Inflammatory macrophage treated with lipopolysaccharide for 4 hours (primary cell): Measurements from ENCODE around the gene MIPOL1.

Experiments
- DNase-seq: peaks from one replicate; pipeline ENCODE4 v3.0.0-alpha.2; 2020

Gene MIPOL1

DNA sequence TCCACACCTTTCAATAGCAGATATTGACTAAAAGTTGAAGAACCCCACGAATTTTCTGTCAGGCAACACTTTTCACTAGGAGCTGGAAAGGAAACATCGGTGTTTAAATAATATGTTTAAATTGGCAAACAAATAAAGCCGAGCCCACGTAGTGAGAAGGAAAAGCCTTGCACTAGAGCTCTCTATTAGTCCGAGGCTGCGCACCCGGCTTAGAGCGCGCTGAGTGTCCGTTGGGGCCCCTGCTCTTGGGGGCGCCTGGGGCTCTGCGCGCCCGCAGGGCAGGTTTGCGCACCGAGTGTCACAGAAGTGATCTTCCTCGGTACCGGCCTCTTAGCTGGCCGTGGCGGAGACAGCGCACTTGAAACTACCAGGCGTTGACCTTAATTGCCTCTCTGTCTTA, 404.1 kb downstream of the MIPOL1 start:
- no peak for DNase-seq
